ENCODE measurements around the gene EIF3L.

Gene EIF3L

GRCh38 chr22:37817705-37818408, 31.4 kb upstream of the EIF3L start:
- DNase-seq (ENCODE audit: low spot score): peak; percentile 59

- DNase-seq (ENCODE audit: low spot score): no peak
These were observed 30.7 kb upstream of the EIF3L start for GRCh38 chr22:37818409-37819104.

GRCh38 chr22:37819105-37819433, 30.1 kb upstream of the EIF3L start:
- no peak for DNase-seq (ENCODE audit: low spot score)

GRCh38 chr22:37820350-37820749, 28.9 kb upstream of the EIF3L start:
- DNase-seq (ENCODE audit: low spot score): no peak

- no peak for DNase-seq (ENCODE audit: low spot score)
These were observed 27.0 kb upstream of the EIF3L start for GRCh38 chr22:37822079-37822833.

- no peak for DNase-seq (ENCODE audit: low spot score)
These were observed 25.9 kb upstream of the EIF3L start, which contains the start of gene GALR3 for GRCh38 chr22:37823134-37823985. Gene GALR3 (plus strand): TSS chr22:37823382. CDS start chr22:37823407, 25 bp downstream.

- no peak for DNase-seq (ENCODE audit: low spot score)
These were observed 24.3 kb upstream of the EIF3L start for GRCh38 chr22:37824674-37825641.

- no peak for DNase-seq (ENCODE audit: low spot score)
These were observed 22.2 kb upstream of the EIF3L start for GRCh38 chr22:37827056-37827455.

- DNase-seq (ENCODE audit: low spot score): no peak
These were observed 19.0 kb upstream of the EIF3L start for GRCh38 chr22:37830093-37830842.

GRCh38 chr22:37831472-37831871, 17.7 kb upstream of the EIF3L start:
- no peak for DNase-seq (ENCODE audit: low spot score)

GRCh38 chr22:37832022-37832857, 17.0 kb upstream of the EIF3L start:
- no peak for DNase-seq (ENCODE audit: low spot score)

- DNase-seq (ENCODE audit: low spot score): no peak
These were observed 7.0 kb upstream of the EIF3L start for GRCh38 chr22:37842015-37842793.

- peak; percentile 51 for DNase-seq (ENCODE audit: low spot score)
These were observed 5.5 kb upstream of the EIF3L start for GRCh38 chr22:37843741-37844089.

GRCh38 chr22:37844904-37845329, 4.3 kb upstream of the EIF3L start:
- no peak for DNase-seq (ENCODE audit: low spot score)

- no peak for DNase-seq (ENCODE audit: low spot score)
These were observed 2.8 kb upstream of the EIF3L start for GRCh38 chr22:37846433-37846832.

- DNase-seq (ENCODE audit: low spot score): peak; percentile 36
These were observed 581 bp upstream of the EIF3L start for GRCh38 chr22:37848587-37849088.

GRCh38 chr22:37850801-37851200, 1.6 kb downstream of the EIF3L start:
- no peak for DNase-seq (ENCODE audit: low spot score)

- no peak for DNase-seq (ENCODE audit: low spot score)
These were observed 3.2 kb downstream of the EIF3L start for GRCh38 chr22:37852418-37852817.

All from SW480 (cell line).